Measurements from ENCODE around the gene TSPO. TPM values are rescaled to one million over a fixed set of nuclear protein-coding genes. Genes with fewer than 3 reads are reported as not detected.
"Not testable (repeated sequence)": the region's sequence is repeated elsewhere in the genome, so short reads cannot be mapped to it uniquely, and the experiment has no call there.

The TSPO gene
- total and polyA plus RNA-seq, 9 of the 15 experiments (the other 6 are each of a cell fraction or from before 2014, with no cell fraction given): 4.9 to 126 (median 25.3) TPM

DNA sequence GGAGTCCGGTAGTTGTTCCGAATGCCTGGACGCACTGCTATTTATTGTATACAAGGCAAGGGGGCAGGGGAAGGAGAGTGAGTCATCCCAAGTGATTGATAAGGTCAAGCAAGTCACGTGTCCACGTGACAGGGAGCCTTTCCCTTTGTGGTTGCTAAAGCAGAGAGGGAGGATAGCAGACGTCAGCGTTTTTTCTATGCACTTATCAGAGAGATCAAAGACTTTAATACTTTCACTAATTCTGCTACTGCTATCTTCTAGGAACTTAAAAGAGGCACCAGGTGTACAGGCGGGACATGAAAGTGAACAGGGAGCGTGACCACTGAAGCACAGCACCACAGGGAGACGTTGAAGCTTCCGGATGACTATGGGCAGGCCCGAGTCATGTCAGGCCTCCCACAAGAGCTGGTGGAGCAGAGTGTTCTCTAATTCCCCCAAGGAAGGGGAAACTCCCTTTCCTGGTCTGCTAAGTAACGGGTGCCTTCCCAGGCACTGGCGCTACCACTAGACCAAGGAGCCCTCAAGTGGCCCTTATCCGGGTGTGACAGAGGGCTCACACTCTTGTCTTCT is 47.2 kb upstream of the TSPO start:
- H4K20me1 ChIP-seq (replicated peaks; ENCODE audit: control insufficient read depth, insufficient read depth, low read length); H3K36me3 ChIP-seq (ENCODE audit: control insufficient read depth, insufficient read depth, low read length); H3K4me3 ChIP-seq; CTCF ChIA-PET (ENCODE audit: low intra/inter-chr PET ratio); in situ Hi-C loops (cut with MboI); intact Hi-C loops (cut with micrococcal nuclease); H3K9me1 ChIP-seq (ENCODE audit: control insufficient read depth, insufficient read depth, low read length); H3K9me3 ChIP-seq (replicated peaks; ENCODE audit: control insufficient read depth, insufficient read depth, low read depth, low read length); H3K79me2 ChIP-seq (ENCODE audit: control insufficient read depth, insufficient read depth, low read length); H3K27me3 ChIP-seq (ENCODE audit: control insufficient read depth in 2 of 2, insufficient read depth in 2 of 2, low read length in 2 of 2); BruUV-seq (replicated peaks); TF ChIP-seq MYC (CRISPR knock-in tag; IDR thresholded peaks at IDR 0.05; ENCODE audit: borderline replicate concordance, low read depth); NR2C2 (CRISPR knock-in tag; IDR thresholded peaks at IDR 0.05): not testable (repeated sequence)
- Histone ChIP-seq H3K27ac (ENCODE audit: extremely low read depth, low read depth, low read length) (peak overlapping the region; percentile 85), H3K4me2 (ENCODE audit: insufficient read depth, low read length) (peak overlapping the region; percentile 58), H3K4me1 (replicated peaks in 1 of 2; ENCODE audit: control insufficient read depth in 2 of 2, insufficient read depth in 2 of 2, low read length in 2 of 2) (peaks cover 19 to 25% of the 10 kb centered on the region in 2 experiments; a peak in 4 of 5 replicates), H3K9ac (ENCODE audit: insufficient read depth in 1 of 2, low read depth in 2 of 2, low read length in 2 of 2) (peak overlapping the region; percentile 31 to 61; a peak in 3 of 4 replicates), H2AFZ (ENCODE audit: low read depth, low read length) (peak overlapping the region; percentile 82)
- peak; percentile 91 for FAIRE-seq
- POLR2A ChIA-PET: interaction anchor here (0.6 kb wide), 2 partner anchors 28 to 47 kb away, joined by 4 read pairs; partner anchors contain the start of gene TSPO
- peak; percentile 53 to 91 (median 55) for DNase-seq (ENCODE audit: extremely low read depth in 1 of 4, low spot score in 3 of 4)
- WGBS (ENCODE audit: insufficient coverage, low coverage, missing lambda C conversion rate): 3% methylated on average over 14 of the region's 15 CpGs
- ATAC-seq: peak; percentile 80
- TF ChIP-seq, protein P1, sequence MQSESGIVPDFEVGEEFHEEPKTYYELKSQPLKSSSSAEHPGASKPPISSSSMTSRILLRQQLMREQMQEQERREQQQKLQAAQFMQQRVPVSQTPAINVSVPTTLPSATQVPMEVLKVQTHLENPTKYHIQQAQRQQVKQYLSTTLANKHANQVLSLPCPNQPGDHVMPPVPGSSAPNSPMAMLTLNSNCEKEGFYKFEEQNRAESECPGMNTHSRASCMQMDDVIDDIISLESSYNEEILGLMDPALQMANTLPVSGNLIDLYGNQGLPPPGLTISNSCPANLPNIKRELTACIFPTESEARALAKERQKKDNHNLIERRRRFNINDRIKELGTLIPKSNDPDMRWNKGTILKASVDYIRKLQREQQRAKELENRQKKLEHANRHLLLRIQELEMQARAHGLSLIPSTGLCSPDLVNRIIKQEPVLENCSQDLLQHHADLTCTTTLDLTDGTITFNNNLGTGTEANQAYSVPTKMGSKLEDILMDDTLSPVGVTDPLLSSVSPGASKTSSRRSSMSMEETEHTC (IDR thresholded peaks at IDR 0.05): 0 out of 2 replicates have a peak, but pooled peaks have one; percentile 38
- TF ChIP-seq GATA2 (CRISPR knock-in tag; IDR thresholded peaks at IDR 0.05): 0 out of 2 replicates have a peak, but pooled peaks have one; percentile 29
- peak; percentile 71 for TF ChIP-seq TAF9B (IDR thresholded peaks at IDR 0.05; ENCODE audit: partially characterized antibody)
- TF ChIP-seq MYC (IDR thresholded peaks at IDR 0.05; ENCODE audit: low read depth, low read length): 0 out of 2 replicates have a peak, but pooled peaks have one; percentile 43
- TF ChIP-seq, protein P2, sequence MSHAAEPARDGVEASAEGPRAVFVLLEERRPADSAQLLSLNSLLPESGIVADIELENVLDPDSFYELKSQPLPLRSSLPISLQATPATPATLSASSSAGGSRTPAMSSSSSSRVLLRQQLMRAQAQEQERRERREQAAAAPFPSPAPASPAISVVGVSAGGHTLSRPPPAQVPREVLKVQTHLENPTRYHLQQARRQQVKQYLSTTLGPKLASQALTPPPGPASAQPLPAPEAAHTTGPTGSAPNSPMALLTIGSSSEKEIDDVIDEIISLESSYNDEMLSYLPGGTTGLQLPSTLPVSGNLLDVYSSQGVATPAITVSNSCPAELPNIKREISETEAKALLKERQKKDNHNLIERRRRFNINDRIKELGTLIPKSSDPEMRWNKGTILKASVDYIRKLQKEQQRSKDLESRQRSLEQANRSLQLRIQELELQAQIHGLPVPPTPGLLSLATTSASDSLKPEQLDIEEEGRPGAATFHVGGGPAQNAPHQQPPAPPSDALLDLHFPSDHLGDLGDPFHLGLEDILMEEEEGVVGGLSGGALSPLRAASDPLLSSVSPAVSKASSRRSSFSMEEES (CRISPR knock-in tag; IDR thresholded peaks at IDR 0.05): peak; percentile 69
- TF ChIP-seq BRD9 (IDR thresholded peaks at IDR 0.05; ENCODE audit: low read depth, partially characterized antibody): peak; percentile 34
- peak; percentile 45; the same call in 1 of the 2 replicates for TF ChIP-seq NR2C2 (tag; IDR thresholded peaks at IDR 0.05)
- 0 out of 2 replicates have a peak, but pooled peaks have one; percentile 47 for TF ChIP-seq FOXK1 (CRISPR knock-in tag; IDR thresholded peaks at IDR 0.05; ENCODE audit: borderline replicate concordance)
- 0 out of 2 replicates have a peak, but pooled peaks have one; percentile 22 for TF ChIP-seq POLR2AphosphoS5 (IDR thresholded peaks at IDR 0.05; ENCODE audit: control insufficient read depth, insufficient read depth, low read depth, low read length)
- TF ChIP-seq FOS (IDR thresholded peaks at IDR 0.05; ENCODE audit: extremely low read depth, insufficient read length): peak; percentile 39
- TF ChIP-seq CXXC5 (CRISPR knock-in tag; IDR thresholded peaks at IDR 0.05): peak; percentile 36; the same call in 1 of the 2 replicates
- TF ChIP-seq MAFG (tag; conservative IDR thresholded peaks at IDR 0.05): peak; percentile 89
- peak; percentile 88; the same call in 1 of the 2 replicates for TF ChIP-seq TCF7 (IDR thresholded peaks at IDR 0.05; ENCODE audit: borderline replicate concordance)
- TF ChIP-seq SOX6 (IDR thresholded peaks at IDR 0.05): peak; percentile 85
- peak; percentile 58; the same call in 1 of the 2 replicates for TF ChIP-seq SMARCA4 (IDR thresholded peaks at IDR 0.05)
- TF ChIP-seq, protein P3, sequence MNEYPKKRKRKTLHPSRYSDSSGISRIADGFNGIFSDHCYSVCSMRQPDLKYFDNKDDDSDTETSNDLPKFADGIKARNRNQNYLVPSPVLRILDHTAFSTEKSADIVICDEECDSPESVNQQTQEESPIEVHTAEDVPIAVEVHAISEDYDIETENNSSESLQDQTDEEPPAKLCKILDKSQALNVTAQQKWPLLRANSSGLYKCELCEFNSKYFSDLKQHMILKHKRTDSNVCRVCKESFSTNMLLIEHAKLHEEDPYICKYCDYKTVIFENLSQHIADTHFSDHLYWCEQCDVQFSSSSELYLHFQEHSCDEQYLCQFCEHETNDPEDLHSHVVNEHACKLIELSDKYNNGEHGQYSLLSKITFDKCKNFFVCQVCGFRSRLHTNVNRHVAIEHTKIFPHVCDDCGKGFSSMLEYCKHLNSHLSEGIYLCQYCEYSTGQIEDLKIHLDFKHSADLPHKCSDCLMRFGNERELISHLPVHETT (CRISPR knock-in tag; conservative IDR thresholded peaks at IDR 0.05 in 1 of 2, IDR thresholded peaks at IDR 0.05 in 1 of 2): peak in 1 of 2 experiments; percentile 45; a peak in 1 of 4 replicates
